ENCODE measurements around the gene SCARB1. TPM values are rescaled to one million over a fixed set of nuclear protein-coding genes. Genes with fewer than 3 reads are reported as not detected.

The SCARB1 gene
- total and polyA plus RNA-seq, 9 of the 15 experiments (the other 6 are each of a cell fraction or from before 2014, with no cell fraction given) = 0.56 to 157 (median 52.8) TPM

GRCh38 chr12:124861898-124862676 lies 1.6 kb downstream of the SCARB1 start (continued):
- TF ChIP-seq, protein P1, sequence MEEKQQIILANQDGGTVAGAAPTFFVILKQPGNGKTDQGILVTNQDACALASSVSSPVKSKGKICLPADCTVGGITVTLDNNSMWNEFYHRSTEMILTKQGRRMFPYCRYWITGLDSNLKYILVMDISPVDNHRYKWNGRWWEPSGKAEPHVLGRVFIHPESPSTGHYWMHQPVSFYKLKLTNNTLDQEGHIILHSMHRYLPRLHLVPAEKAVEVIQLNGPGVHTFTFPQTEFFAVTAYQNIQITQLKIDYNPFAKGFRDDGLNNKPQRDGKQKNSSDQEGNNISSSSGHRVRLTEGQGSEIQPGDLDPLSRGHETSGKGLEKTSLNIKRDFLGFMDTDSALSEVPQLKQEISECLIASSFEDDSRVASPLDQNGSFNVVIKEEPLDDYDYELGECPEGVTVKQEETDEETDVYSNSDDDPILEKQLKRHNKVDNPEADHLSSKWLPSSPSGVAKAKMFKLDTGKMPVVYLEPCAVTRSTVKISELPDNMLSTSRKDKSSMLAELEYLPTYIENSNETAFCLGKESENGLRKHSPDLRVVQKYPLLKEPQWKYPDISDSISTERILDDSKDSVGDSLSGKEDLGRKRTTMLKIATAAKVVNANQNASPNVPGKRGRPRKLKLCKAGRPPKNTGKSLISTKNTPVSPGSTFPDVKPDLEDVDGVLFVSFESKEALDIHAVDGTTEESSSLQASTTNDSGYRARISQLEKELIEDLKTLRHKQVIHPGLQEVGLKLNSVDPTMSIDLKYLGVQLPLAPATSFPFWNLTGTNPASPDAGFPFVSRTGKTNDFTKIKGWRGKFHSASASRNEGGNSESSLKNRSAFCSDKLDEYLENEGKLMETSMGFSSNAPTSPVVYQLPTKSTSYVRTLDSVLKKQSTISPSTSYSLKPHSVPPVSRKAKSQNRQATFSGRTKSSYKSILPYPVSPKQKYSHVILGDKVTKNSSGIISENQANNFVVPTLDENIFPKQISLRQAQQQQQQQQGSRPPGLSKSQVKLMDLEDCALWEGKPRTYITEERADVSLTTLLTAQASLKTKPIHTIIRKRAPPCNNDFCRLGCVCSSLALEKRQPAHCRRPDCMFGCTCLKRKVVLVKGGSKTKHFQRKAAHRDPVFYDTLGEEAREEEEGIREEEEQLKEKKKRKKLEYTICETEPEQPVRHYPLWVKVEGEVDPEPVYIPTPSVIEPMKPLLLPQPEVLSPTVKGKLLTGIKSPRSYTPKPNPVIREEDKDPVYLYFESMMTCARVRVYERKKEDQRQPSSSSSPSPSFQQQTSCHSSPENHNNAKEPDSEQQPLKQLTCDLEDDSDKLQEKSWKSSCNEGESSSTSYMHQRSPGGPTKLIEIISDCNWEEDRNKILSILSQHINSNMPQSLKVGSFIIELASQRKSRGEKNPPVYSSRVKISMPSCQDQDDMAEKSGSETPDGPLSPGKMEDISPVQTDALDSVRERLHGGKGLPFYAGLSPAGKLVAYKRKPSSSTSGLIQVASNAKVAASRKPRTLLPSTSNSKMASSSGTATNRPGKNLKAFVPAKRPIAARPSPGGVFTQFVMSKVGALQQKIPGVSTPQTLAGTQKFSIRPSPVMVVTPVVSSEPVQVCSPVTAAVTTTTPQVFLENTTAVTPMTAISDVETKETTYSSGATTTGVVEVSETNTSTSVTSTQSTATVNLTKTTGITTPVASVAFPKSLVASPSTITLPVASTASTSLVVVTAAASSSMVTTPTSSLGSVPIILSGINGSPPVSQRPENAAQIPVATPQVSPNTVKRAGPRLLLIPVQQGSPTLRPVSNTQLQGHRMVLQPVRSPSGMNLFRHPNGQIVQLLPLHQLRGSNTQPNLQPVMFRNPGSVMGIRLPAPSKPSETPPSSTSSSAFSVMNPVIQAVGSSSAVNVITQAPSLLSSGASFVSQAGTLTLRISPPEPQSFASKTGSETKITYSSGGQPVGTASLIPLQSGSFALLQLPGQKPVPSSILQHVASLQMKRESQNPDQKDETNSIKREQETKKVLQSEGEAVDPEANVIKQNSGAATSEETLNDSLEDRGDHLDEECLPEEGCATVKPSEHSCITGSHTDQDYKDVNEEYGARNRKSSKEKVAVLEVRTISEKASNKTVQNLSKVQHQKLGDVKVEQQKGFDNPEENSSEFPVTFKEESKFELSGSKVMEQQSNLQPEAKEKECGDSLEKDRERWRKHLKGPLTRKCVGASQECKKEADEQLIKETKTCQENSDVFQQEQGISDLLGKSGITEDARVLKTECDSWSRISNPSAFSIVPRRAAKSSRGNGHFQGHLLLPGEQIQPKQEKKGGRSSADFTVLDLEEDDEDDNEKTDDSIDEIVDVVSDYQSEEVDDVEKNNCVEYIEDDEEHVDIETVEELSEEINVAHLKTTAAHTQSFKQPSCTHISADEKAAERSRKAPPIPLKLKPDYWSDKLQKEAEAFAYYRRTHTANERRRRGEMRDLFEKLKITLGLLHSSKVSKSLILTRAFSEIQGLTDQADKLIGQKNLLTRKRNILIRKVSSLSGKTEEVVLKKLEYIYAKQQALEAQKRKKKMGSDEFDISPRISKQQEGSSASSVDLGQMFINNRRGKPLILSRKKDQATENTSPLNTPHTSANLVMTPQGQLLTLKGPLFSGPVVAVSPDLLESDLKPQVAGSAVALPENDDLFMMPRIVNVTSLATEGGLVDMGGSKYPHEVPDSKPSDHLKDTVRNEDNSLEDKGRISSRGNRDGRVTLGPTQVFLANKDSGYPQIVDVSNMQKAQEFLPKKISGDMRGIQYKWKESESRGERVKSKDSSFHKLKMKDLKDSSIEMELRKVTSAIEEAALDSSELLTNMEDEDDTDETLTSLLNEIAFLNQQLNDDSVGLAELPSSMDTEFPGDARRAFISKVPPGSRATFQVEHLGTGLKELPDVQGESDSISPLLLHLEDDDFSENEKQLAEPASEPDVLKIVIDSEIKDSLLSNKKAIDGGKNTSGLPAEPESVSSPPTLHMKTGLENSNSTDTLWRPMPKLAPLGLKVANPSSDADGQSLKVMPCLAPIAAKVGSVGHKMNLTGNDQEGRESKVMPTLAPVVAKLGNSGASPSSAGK (IDR thresholded peaks at IDR 0.05) = 0 out of 2 replicates have a peak, but pooled peaks have one; percentile 3
- TF ChIP-seq HDAC2 (IDR thresholded peaks at IDR 0.05) (no peak), HMG20A (CRISPR knock-in tag; conservative IDR thresholded peaks at IDR 0.05) (no peak), ZC3H4 (CRISPR knock-in tag; IDR thresholded peaks at IDR 0.05; ENCODE audit: borderline replicate concordance) (no peak), PURB (CRISPR knock-in tag; IDR thresholded peaks at IDR 0.05; ENCODE audit: low read depth) (no peak), TARDBP (IDR thresholded peaks at IDR 0.05) (no peak), GTF2E2 (tag; IDR thresholded peaks at IDR 0.05) (no peak), PCBP1 (IDR thresholded peaks at IDR 0.05; ENCODE audit: low read depth, low read length, poor library complexity, severe bottlenecking) (no peak), CC2D1A (IDR thresholded peaks at IDR 0.05) (no peak), ZNF24 (IDR thresholded peaks at IDR 0.05) (peak; percentile 95), PHB (CRISPR knock-in tag; IDR thresholded peaks at IDR 0.05) (no peak), ZNF57 (CRISPR knock-in tag; IDR thresholded peaks at IDR 0.05) (no peak), ARHGAP35 (IDR thresholded peaks at IDR 0.05; ENCODE audit: partially characterized antibody) (no peak), CEBPG (CRISPR knock-in tag; IDR thresholded peaks at IDR 0.05) (peak; percentile 60; the same call in 1 of the 2 replicates), CEBPG (tag; conservative IDR thresholded peaks at IDR 0.05 in 1 of 2, IDR thresholded peaks at IDR 0.05 in 1 of 2) (no peak), WHSC1 (IDR thresholded peaks at IDR 0.05; ENCODE audit: low read length) (no peak), U2AF1 (optimal IDR thresholded peaks at IDR 0.05; ENCODE audit: low read depth, low read length) (no peak), U2AF2 (optimal IDR thresholded peaks at IDR 0.05; ENCODE audit: low read depth, low read length) (no peak)
